Effector memory CD8-positive, alpha-beta T cell (primary cell): Measurements from ENCODE around the gene SHANK2.

ENCODE experiments used
- ATAC-seq: fragments of 150-1000 bp; cut with Tn5 transposase; replicated peaks from 2 replicates; pipeline ENCODE4 v1.10.0; 2021; ENCODE audit warnings: mild to moderate bottlenecking, moderate library complexity
- DNase-seq, 3 experiments: peaks; one replicate each; pipeline ENCODE4 v3.0.0; 2021
- H3K27ac Mint-ChIP-seq, 2 donors: one replicate each; pipeline ENCODE4 v1.8.0; 2022; ENCODE audit warnings: mild to moderate bottlenecking in 2 of 2, mixed read lengths in 2 of 2, moderate library complexity in 2 of 2
- H3K27me3 Mint-ChIP-seq, 2 donors: one replicate each; pipeline ENCODE4 v1.8.0; 2022; ENCODE audit warnings: mixed read lengths in 2 of 2
- H3K36me3 Mint-ChIP-seq: one replicate; pipeline ENCODE4 v1.8.0; 2022; ENCODE audit warnings: mild to moderate bottlenecking, moderate library complexity, mixed read lengths; ENCODE audit not compliant: insufficient read depth
- H3K4me1 Mint-ChIP-seq, 2 donors: one replicate each; pipeline ENCODE4 v1.8.0; 2022; ENCODE audit warnings: low read depth in 2 of 2, mixed read lengths in 2 of 2
- H3K4me3 Mint-ChIP-seq, 2 donors: one replicate each; pipeline ENCODE4 v1.8.0; 2022; ENCODE audit warnings: mild to moderate bottlenecking in 2 of 2, mixed read lengths in 2 of 2, moderate library complexity in 2 of 2
- H3K9me3 Mint-ChIP-seq, 2 donors: one replicate each; pipeline ENCODE4 v1.8.0; 2022; ENCODE audit warnings: mixed read lengths in 2 of 2

Gene SHANK2

DNA sequence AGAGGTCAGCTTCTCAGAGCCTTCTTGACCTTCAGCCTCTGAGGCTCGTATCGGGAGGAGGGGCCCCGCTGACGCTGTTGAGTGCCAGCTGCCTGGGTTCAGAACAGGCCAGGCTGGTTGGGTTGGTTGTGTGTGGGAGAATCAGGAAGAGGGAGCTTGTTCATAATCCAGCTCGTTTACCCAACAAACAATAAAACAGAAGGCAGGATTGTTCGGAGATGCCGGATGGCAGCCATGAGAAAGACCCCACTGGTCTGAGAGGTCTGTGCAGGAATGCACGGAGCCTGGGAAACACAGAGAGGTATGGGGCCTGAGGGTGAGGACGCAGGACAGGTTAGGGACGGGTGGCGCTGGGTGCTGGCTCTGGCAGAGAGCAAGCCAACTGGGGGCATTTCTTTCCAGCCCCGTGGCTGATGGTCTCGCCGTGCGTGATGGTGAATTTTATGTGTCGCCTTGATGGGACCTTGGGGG is 31.6 kb upstream of the SHANK2 start:
- DNase-seq (no peak), ATAC-seq (no peak)
- H3K4me3 Mint-ChIP-seq, result no peak overlapping the region
- H3K9me3 Mint-ChIP-seq, result no peaks in the 10 kb centered on the region
- peaks cover 16 to 39% of the 10 kb centered on the region in 2 donors for H3K27me3 Mint-ChIP-seq
- no peak overlapping the region for H3K27ac Mint-ChIP-seq
- no peaks in the 10 kb centered on the region for H3K4me1 Mint-ChIP-seq
- no peaks in the 10 kb centered on the region for H3K36me3 Mint-ChIP-seq

DNA sequence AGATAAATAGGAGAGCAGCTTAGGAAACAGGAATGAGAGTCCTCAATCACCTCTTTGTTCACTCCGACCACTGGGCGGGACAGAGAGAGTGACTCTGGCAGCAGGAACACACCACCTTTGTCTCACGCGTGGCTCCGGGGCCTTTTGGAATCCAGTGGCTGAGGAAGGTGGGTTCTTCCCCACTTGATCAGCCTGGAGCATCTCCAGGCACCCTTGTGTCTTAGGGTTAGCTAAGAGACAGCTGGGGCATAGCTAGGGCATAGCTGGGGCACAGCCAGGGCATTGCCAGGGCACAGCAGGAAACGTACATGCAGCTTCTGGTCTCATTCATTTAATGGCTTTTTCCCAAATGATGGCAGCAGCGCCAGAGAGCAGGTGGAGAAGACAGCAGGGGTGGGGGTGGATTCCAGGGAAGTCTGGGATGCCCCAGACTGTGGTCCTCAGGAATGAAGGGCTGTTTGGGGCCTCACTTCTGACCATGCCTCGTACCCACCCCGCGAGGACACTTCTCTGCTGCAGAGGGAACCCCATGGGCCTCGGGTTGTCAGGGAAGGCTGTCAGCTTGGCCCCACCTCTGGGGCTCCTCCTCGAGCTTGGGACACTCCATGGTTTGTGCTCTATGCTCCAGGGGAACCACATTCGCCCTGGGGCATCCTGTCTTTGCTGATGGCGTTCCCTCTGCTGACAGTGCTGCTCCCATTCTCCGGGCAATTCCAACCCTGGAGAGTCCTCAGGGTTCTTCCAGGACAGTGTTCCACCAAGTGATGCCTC is 30.4 kb upstream of the SHANK2 start:
- no peak for ATAC-seq
- DNase-seq, result no peak
- no peaks in the 10 kb centered on the region for H3K36me3 Mint-ChIP-seq
- no peak overlapping the region for H3K4me3 Mint-ChIP-seq
- peaks cover 16 to 34% of the 10 kb centered on the region in 2 donors for H3K27me3 Mint-ChIP-seq
- H3K9me3 Mint-ChIP-seq, result no peaks in the 10 kb centered on the region
- no peaks in the 10 kb centered on the region for H3K4me1 Mint-ChIP-seq
- no peak overlapping the region for H3K27ac Mint-ChIP-seq

DNA sequence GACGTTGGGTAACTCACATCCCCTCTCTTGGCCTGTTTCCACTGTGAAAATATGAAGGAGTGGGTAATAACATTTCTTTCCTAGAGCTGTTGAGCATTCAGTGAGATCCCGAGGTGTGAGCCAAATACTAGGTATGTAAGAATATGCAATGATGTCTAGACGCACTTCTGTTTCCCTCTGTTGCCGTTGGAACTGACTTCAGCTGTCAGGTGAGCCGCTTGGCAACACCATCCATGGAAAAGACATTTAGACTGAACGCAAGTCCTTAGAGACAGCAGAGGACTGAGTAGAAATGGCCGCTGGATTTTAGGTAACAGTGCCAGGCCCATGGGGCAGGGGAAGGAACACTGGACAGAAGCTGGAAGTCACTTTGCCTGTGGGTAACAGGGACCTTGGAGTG is 29.5 kb upstream of the SHANK2 start:
- H3K36me3 Mint-ChIP-seq, result no peaks in the 10 kb centered on the region
- no peak for ATAC-seq

DNA sequence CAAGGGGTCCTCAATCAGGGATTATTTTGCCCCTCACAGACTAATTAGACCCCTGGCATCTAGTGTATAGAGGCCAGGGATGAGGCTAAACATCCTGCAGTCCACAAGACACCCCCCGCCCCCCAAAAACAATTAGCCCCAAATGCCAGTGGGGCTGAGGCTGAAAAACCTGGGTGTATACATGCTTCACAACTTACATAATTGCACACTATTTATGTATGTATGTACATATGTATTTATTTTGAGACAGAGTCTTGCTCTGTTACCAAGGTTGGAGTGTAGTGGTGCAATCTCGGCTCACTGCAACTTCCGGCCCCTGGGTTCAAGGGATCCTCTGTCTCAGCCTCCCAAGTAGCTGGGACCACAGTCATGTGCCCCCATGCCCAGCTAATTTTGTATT is 28.8 kb upstream of the SHANK2 start:
- Mint-ChIP-seq H3K4me3 (no peak overlapping the region), H3K27ac (no peak overlapping the region), H3K9me3 (no peaks in the 10 kb centered on the region), H3K36me3 (no peaks in the 10 kb centered on the region), H3K4me1 (no peaks in the 10 kb centered on the region), H3K27me3 (peaks cover 24 to 46% of the 10 kb centered on the region in 2 donors)
- DNase-seq (no peak), ATAC-seq (no peak)

More for the DNA sequence above, 29.5 kb upstream of the SHANK2 start:
- no peak overlapping the region for H3K4me3 Mint-ChIP-seq
- H3K9me3 Mint-ChIP-seq, result no peaks in the 10 kb centered on the region
- peaks cover 21 to 43% of the 10 kb centered on the region in 2 donors for H3K27me3 Mint-ChIP-seq
- DNase-seq, result no peak
- no peaks in the 10 kb centered on the region for H3K4me1 Mint-ChIP-seq
- H3K27ac Mint-ChIP-seq, result no peak overlapping the region

DNA sequence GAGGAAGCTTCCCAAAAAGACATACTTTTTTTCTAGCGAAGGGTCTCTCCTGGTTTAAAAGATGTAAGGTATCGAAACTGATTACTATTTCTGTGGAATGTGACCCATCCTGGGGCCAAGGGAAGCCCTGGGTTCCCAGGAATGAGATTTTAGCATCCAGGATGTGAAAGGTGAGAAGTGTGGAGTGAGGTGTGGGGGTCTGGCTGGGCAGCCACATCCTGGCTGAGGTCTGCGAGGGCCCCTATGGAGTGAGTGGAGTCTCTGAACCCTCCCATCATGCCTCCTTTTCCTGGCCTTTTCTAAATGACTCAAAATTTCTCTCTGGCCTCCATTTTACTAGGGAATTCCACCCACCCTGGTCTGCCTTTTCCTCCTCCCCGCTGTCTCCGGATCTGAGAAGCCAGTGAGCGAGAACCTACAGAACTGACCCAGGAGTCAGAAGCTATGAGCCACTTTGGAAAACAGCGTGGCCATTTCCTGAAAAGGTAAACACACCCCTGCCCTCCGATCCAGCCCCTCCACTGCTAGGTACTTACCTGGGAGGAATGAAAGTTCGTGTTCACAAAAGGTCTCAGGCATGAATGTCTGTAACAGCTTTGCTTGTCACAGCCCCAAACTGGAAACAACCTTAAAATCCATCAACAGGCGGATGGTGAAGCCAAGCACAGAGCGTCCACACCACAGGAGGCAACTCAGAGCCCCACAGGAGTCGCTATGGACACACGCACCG is 27.7 kb upstream of the SHANK2 start:
- Mint-ChIP-seq H3K27me3 (peaks cover 17 to 35% of the 10 kb centered on the region in 2 donors), H3K27ac (no peak overlapping the region), H3K36me3 (no peaks in the 10 kb centered on the region), H3K4me1 (no peaks in the 10 kb centered on the region), H3K9me3 (peaks cover 0 to 3% of the 10 kb centered on the region in 2 donors), H3K4me3 (no peak overlapping the region)
- DNase-seq, result no peak
- no peak for ATAC-seq

DNA sequence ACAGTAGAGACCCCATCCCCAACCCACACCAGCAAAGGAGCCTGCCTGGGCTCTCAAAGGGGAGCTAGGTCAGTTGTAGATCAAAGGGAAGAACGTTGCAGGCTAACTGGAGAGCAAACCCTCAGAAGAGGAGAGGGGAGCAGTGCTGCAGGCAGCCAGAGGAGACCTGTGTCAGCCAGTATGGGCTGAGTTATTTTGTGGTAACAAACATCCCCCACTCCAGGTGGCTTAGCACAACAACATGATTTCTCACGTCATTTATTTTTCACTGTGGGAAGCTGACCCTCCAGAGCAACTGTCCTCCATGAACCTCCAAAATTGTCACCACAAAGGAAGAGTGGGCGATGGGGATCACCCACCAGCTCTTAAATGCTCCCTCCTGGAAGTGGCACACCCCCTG is 19.8 kb upstream of the SHANK2 start:
- no peak overlapping the region for H3K4me3 Mint-ChIP-seq
- ATAC-seq, result no peak

DNA sequence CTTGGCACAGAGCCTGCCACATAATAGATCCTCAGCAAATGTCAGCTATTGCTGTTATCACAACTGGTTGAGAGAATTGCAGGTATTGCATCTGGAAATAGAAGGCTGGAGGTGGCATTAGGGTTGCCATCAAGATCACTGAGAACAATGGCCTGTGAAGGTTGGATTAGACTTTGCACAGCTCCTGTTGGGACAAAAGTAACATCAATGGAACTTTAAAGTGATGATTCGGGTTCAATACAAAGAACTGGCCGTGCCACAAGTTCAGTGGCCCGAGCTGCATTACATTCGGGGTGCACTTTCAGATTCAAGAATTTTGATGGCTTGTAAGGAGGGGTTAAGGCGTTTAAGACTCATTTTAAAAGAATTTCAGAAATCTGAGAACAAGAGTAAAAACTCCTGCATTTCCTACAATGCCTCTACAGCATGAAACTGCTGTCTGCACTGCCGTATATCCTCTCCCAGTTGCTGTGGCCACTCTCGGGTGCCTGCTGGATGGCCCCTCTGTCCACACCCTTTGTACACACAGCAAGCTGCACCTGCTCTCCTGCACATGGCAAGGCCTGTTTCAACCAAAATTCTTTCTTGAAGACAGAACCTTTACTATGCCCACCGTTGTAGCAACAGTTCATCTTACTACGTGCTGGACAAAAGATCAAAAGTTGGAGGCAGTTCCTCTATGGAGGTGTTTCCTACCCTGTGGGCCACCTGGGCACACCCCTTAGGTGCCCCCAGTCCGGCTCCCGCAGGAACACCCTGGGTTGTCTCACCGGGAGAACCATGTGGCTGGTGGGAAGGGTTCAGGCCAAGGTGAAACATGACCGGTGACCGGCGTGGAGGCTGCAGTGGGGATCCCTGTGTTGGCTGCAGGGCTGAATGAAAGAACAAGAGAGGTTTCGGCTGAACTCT is 17.5 kb upstream of the SHANK2 start:
- Mint-ChIP-seq H3K9me3 (peaks cover 8% of the 10 kb centered on the region in 2 donors), H3K27me3 (peaks cover 18 to 78% of the 10 kb centered on the region in 2 donors), H3K4me3 (no peak overlapping the region), H3K36me3 (peaks cover 3% of the 10 kb centered on the region), H3K4me1 (no peaks in the 10 kb centered on the region), H3K27ac (no peak overlapping the region)
- ATAC-seq, result no peak
- DNase-seq, result no peak

More for the DNA sequence above, 19.8 kb upstream of the SHANK2 start:
- Mint-ChIP-seq H3K36me3 (peaks cover 3% of the 10 kb centered on the region), H3K9me3 (peaks cover 8 to 12% of the 10 kb centered on the region in 2 donors), H3K27me3 (peaks cover 13 to 69% of the 10 kb centered on the region in 2 donors), H3K27ac (no peak overlapping the region), H3K4me1 (no peaks in the 10 kb centered on the region)
- no peak for DNase-seq

DNA sequence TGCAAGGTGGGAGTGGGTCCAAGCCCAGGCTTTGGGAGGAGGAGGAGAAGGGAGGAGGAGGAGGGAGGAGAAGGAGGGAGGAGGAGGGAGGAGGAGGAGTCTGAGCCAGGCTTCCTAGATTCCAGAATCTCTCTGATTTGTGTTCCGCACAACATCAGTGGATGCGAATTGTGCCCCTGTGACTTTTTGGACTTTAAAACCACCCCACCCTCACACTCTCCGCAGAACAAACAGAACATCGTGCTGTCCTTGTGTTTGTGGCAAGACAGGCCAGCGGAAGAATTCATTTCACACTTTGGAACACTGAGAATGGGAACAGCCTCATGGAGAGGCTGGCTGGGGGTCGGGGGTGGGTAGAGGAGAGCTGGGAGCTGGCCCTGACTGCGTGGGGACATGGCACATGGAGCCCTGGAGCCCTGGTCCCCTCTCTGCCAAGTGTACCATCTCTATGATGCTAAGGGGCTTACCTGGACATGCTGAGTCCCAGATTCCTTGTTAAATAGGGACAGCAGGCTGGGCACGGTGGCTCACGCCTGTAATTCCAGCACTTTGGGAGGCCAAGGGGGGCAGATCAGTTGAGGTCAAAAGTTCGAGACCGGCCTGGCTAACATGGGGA is 16.4 kb upstream of the SHANK2 start:
- DNase-seq, result no peak
- Mint-ChIP-seq H3K27me3 (peaks cover 18 to 67% of the 10 kb centered on the region in 2 donors), H3K4me1 (no peaks in the 10 kb centered on the region), H3K9me3 (peaks cover 7% of the 10 kb centered on the region in 2 donors), H3K36me3 (peaks cover 3% of the 10 kb centered on the region), H3K4me3 (no peak overlapping the region), H3K27ac (no peak overlapping the region)
- ATAC-seq, result no peak

DNA sequence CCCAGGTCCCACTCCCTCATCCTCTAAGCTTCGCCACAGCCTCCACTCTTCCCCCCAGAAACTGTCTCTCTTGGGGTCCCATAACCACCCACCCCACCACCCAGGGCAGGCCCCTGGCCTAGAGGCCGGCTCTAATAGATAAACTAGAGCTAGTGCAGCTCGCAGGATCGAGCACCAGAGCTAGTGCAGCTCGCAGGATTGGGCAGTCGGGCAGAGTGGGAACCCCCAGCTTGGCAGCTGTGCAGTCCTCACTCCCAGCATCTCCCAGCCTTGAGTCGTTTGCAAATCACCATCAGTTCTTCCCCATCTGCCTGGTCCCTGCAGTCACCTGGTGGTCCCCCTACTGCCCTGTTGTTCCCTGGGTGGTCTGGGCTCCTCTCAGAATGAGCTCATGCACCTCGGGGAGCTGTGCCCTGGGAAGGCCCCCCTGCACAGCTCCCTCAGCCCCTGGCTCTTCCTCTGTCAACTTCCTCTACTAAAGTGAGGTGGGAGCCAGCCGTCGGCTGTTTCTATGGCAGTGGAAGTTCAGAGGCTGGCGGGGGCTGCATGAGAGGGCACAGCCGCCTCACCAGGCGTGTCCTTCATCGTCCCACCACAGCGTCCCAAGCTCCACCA is 15.5 kb upstream of the SHANK2 start:
- no peak for ATAC-seq
- no peak overlapping the region for H3K27ac Mint-ChIP-seq
- H3K36me3 Mint-ChIP-seq, result peaks cover 3% of the 10 kb centered on the region
- peaks cover 18 to 69% of the 10 kb centered on the region in 2 donors for H3K27me3 Mint-ChIP-seq
- H3K4me1 Mint-ChIP-seq, result no peaks in the 10 kb centered on the region
- no peaks in the 10 kb centered on the region for H3K9me3 Mint-ChIP-seq
- H3K4me3 Mint-ChIP-seq, result no peak overlapping the region
- DNase-seq, result no peak

DNA sequence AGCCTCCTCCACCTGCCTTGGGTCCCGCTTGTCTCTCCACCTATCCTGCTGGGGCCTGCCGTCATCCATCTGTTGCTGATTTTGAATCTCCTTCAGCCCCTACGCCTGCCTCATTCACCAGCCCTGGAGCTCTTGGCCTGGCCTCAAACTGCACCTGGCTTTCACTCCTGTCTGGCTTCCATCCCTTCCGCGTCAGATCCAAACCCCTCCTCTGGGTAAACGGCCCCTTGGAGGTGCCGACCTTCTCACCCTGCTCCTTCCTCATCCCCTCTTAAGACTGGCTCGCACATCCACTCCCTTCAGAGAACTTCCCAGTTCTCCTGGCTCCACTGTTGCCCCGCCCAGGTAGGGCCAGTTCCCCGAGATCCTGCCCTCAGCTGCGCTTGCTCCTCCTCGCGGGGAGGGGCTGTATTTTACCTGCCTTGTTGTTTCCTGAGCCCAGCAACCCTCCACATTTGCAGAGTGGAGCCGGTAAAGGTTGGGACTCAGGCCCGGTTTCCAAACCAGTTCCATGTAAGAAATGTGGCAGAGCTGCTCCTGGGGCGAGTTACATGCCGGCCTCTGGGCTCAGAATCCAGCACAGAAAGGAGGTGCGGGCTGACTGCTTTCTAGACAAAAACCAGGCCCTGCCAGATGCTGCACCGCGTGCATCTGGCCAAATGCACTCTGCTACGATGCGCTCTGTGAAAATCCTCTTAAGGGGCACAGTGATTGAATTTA is 13.9 kb upstream of the SHANK2 start:
- DNase-seq, result no peak
- peaks cover 3% of the 10 kb centered on the region for H3K36me3 Mint-ChIP-seq
- H3K27me3 Mint-ChIP-seq, result peaks cover 18 to 57% of the 10 kb centered on the region in 2 donors
- no peak for ATAC-seq
- no peak overlapping the region for H3K4me3 Mint-ChIP-seq
- H3K27ac Mint-ChIP-seq, result no peak overlapping the region
- no peaks in the 10 kb centered on the region for H3K9me3 Mint-ChIP-seq
- H3K4me1 Mint-ChIP-seq, result no peaks in the 10 kb centered on the region

DNA sequence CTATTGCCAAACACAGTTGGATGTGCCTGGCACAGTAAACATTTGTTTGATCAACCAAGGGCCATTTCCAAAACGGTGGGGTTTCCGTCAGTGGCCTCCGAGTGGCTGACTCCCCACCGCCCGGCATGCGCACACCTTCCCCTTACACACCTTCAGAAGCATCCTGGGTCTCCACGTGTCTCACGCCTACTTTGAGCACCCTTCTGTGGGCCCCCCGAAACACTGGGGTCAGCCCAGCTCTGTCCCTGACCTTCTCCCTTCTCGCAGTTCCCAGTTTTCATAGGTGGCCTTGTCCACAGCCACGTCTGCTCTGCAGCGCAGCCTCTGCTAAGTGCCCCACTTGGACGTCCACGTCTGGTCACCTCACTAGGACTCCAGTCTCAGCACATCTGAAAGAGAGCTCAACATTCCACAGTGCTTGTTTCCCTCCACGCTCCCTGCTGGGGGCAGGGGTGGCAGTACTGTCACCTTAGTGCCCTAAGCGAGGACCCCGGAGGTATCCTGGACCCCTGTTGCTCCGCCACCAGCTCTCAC is 13.2 kb upstream of the SHANK2 start:
- no peak overlapping the region for H3K27ac Mint-ChIP-seq
- peaks cover 3% of the 10 kb centered on the region for H3K36me3 Mint-ChIP-seq
- H3K4me1 Mint-ChIP-seq, result no peaks in the 10 kb centered on the region
- H3K27me3 Mint-ChIP-seq, result peaks cover 18 to 57% of the 10 kb centered on the region in 2 donors
- H3K4me3 Mint-ChIP-seq, result no peak overlapping the region
- DNase-seq (no peak), ATAC-seq (no peak)
- no peaks in the 10 kb centered on the region for H3K9me3 Mint-ChIP-seq

DNA sequence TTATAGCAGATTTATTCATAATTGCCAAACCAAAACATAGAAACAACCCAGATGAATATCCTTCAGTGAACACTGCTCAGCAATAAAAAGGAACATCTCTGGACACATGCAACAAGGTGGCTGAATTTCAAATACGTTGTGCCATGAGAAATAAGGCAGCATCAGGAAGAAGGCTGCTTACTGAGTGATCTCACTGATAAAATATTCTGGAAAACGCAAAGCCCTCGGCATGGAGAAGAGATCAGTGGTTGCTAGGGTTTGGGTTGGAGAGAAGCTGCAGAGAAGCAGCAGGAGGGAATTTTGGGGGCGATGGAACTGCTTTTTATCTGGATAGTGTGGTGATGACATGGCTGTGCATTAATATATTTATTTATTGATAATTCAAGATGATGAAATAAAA is 11.0 kb upstream of the SHANK2 start:
- Mint-ChIP-seq H3K27ac (no peak overlapping the region), H3K4me3 (no peak overlapping the region), H3K27me3 (peaks cover 18 to 39% of the 10 kb centered on the region in 2 donors), H3K4me1 (no peaks in the 10 kb centered on the region), H3K36me3 (peaks cover 3% of the 10 kb centered on the region), H3K9me3 (no peaks in the 10 kb centered on the region)
- DNase-seq, result no peak
- no peak for ATAC-seq
